GM23338 (cell line): ENCODE data around the gene CFAP57. TPM values are rescaled to one million over a fixed set of nuclear protein-coding genes. Genes with fewer than 3 reads are reported as not detected.

ENCODE experiments used
- ATAC-seq: fragments of 200-7000 bp; cut with Tn5 transposase; 3 replicates; pipeline ENCODE4 v1.9.1; 2020
- DNase-seq: peaks from one replicate; pipeline ENCODE4 v3.0.0-alpha.2; 2015; ENCODE audit warnings: low spot score
- H2AFZ ChIP-seq: fragments of 200-600 bp; sonication (generic); 2 replicates; pipeline ENCODE4 v1.8.0; 2016; ENCODE audit warnings: antibody characterized with exemption, mild to moderate bottlenecking, moderate library complexity
- H3F3A ChIP-seq: fragments of 200-600 bp; sonication (generic); replicated peaks from 2 replicates; pipeline ENCODE4 v1.8.0; 2017; ENCODE audit warnings: antibody characterized with exemption, mixed run types, low read depth
- H3K27ac ChIP-seq: fragments of 200-600 bp; sonication (generic); 2 replicates; pipeline ENCODE4 v1.6.1; 2016; ENCODE audit warnings: low read depth
- H3K27me3 ChIP-seq: fragments of 200-600 bp; sonication (generic); 2 replicates; pipeline ENCODE4 v1.8.0; 2016; ENCODE audit warnings: mild to moderate bottlenecking, mixed run types, moderate library complexity; ENCODE audit not compliant: insufficient read depth
- H3K36me3 ChIP-seq: fragments of 200-600 bp; sonication (generic); 2 replicates; pipeline ENCODE4 v1.8.0; 2016; ENCODE audit warnings: mild to moderate bottlenecking; ENCODE audit not compliant: insufficient read depth
- H3K4me1 ChIP-seq: fragments of 200-600 bp; sonication (generic); 2 replicates; pipeline ENCODE4 v1.8.0; 2016; ENCODE audit warnings: mild to moderate bottlenecking, moderate library complexity; ENCODE audit not compliant: insufficient read depth
- H3K4me2 ChIP-seq: fragments of 200-600 bp; sonication (generic); 2 replicates; pipeline ENCODE4 v1.7.1; 2017; ENCODE audit warnings: mixed run types
- H3K4me3 ChIP-seq: fragments of 200-600 bp; sonication (generic); 2 replicates; pipeline ENCODE4 v1.6.1; 2016; ENCODE audit warnings: mixed run types
- H3K79me2 ChIP-seq: fragments of 200-600 bp; sonication (generic); replicated peaks from 2 replicates; pipeline ENCODE4 v1.8.0; 2017; ENCODE audit warnings: mild to moderate bottlenecking; ENCODE audit not compliant: insufficient read depth
- H3K9me2 ChIP-seq: fragments of 200-600 bp; sonication (generic); 2 replicates; pipeline ENCODE4 v1.8.0; 2017; ENCODE audit not compliant: insufficient read depth
- H4K20me1 ChIP-seq: fragments of 200-600 bp; sonication (generic); replicated peaks from 2 replicates; pipeline ENCODE4 v1.8.0; 2017; ENCODE audit warnings: mild to moderate bottlenecking; ENCODE audit not compliant: insufficient read depth
- H3K27ac Mint-ChIP-seq: 2 replicates; pipeline ENCODE4 v1.8.0; 2020; ENCODE audit warnings: inconsistent platforms, mild to moderate bottlenecking, moderate library complexity, mixed read lengths
- H3K27me3 Mint-ChIP-seq: 3 replicates; pipeline ENCODE4 v1.8.0; 2022; ENCODE audit warnings: low read depth, mild to moderate bottlenecking, moderate library complexity, mixed read lengths, inconsistent platforms; ENCODE audit not compliant: insufficient read depth, poor library complexity
- H3K36me3 Mint-ChIP-seq: 3 replicates; pipeline ENCODE4 v1.8.0; 2021; ENCODE audit warnings: low read depth, mild to moderate bottlenecking, inconsistent platforms, moderate library complexity, mixed read lengths
- H3K4me1 Mint-ChIP-seq: 3 replicates; pipeline ENCODE4 v1.8.0; 2020; ENCODE audit warnings: mild to moderate bottlenecking, inconsistent platforms, mixed read lengths
- H3K4me3 Mint-ChIP-seq: 3 replicates; pipeline ENCODE4 v1.8.0; 2021; ENCODE audit warnings: moderate library complexity, mild to moderate bottlenecking, inconsistent platforms, mixed read lengths
- H3K9me3 Mint-ChIP-seq: 3 replicates; pipeline ENCODE4 v1.8.0; 2020; ENCODE audit warnings: moderate library complexity, mild to moderate bottlenecking, inconsistent platforms, mixed read lengths
- CREB1 ChIP-seq: fragments of 250-450 bp; sonication (Bioruptor Pico); IDR thresholded peaks from 2 replicates; pipeline ENCODE4 v1.5.0; 2020; ENCODE audit warnings: low read depth, mild to moderate bottlenecking, moderate library complexity
- CTCF ChIP-seq, 2 experiments: fragments of 200-600 bp in 1 of 2; sonication (generic) in 1 of 2; conservative IDR thresholded peaks; 2 replicates each; pipeline versions ENCODE4 v1.5.1 to v1.6.1; 2016 to 2017; ENCODE audit warnings: antibody characterized with exemption in 2 of 2, low read depth in 2 of 2, mild to moderate bottlenecking in 2 of 2, moderate library complexity in 1 of 2
- ETS1 ChIP-seq: IDR thresholded peaks from 2 replicates; pipeline ENCODE4 v1.6.1; 2016; ENCODE audit warnings: antibody characterized with exemption
- EZH2 ChIP-seq: fragments of 200-600 bp; sonication (generic); IDR thresholded peaks from one replicate; pipeline ENCODE4 v1.8.0; 2017; ENCODE audit warnings: antibody characterized with exemption, mild to moderate bottlenecking, low read depth; ENCODE audit not compliant: unreplicated experiment
- EZH2phosphoT487 ChIP-seq: fragments of 200-600 bp; sonication (generic); IDR thresholded peaks from one replicate; pipeline ENCODE4 v1.8.1; 2018; ENCODE audit warnings: antibody characterized with exemption; ENCODE audit not compliant: unreplicated experiment
- JUNB ChIP-seq: IDR thresholded peaks from one replicate; pipeline ENCODE4 v1.6.1; 2016; ENCODE audit warnings: antibody characterized with exemption; ENCODE audit not compliant: unreplicated experiment
- NANOG ChIP-seq: IDR thresholded peaks from 2 replicates; pipeline ENCODE4 v1.6.1; 2016; ENCODE audit warnings: antibody characterized with exemption, borderline replicate concordance
- POLR2AphosphoS5 ChIP-seq: IDR thresholded peaks from 2 replicates; pipeline ENCODE4 v1.6.1; 2016; ENCODE audit warnings: antibody characterized with exemption, low read depth
- REST ChIP-seq: IDR thresholded peaks from one replicate; pipeline ENCODE4 v1.6.1; 2018; ENCODE audit warnings: antibody characterized with exemption; ENCODE audit not compliant: unreplicated experiment
- STAT1 ChIP-seq: IDR thresholded peaks from one replicate; pipeline ENCODE4 v1.6.1; 2016; ENCODE audit warnings: antibody characterized with exemption; ENCODE audit not compliant: unreplicated experiment
- polyA plus RNA-seq: library from polyadenylated mRNA; unstranded; fragments of >200 nt; fragmentation: Nextera tagmentation; extraction: Ambion mirVana; gene quantifications from 2 replicates; pipeline ENCODE4 v1.2.1, GENCODE V29; 2016
- total RNA-seq: library from RNA; depleted of rRNA; stranded (reverse); fragments of >200 nt; shearing (Covaris generic); gene quantifications from 2 replicates; pipeline ENCODE4 v1.2.3, GENCODE V29; 2014

CFAP57 gene
- total and polyA plus RNA-seq, 2 experiments from 2014 or later, result 0.37 to 0.38 TPM

- no peaks in the 10 kb centered on the region for H3F3A ChIP-seq
- H3K4me1 Mint-ChIP-seq, result peaks cover 27% of the 10 kb centered on the region
- no peaks in the 10 kb centered on the region for H3K36me3 ChIP-seq
- no peak for ATAC-seq
- H4K20me1 ChIP-seq, result no peaks in the 10 kb centered on the region
- DNase-seq, result no peak
- peaks cover 5% of the 10 kb centered on the region; the same call in 1 of the 3 replicates for H3K36me3 Mint-ChIP-seq
- H2AFZ ChIP-seq, result 0 out of 2 replicates have a peak overlapping the region, but pooled peaks have one; percentile 98
- no peak overlapping the region for H3K27ac Mint-ChIP-seq
- peaks cover 10% of the 10 kb centered on the region for H3K4me1 ChIP-seq
- H3K4me2 ChIP-seq, result no peak overlapping the region
- no peaks in the 10 kb centered on the region for H3K9me3 Mint-ChIP-seq
- no peaks in the 10 kb centered on the region for H3K79me2 ChIP-seq
- peaks cover 13% of the 10 kb centered on the region for H3K27me3 Mint-ChIP-seq
- no peak for TF ChIP-seq EZH2phosphoT487
- no peak for TF ChIP-seq REST
- TF ChIP-seq STAT1, result no peak
- TF ChIP-seq ETS1, result no peak
- TF ChIP-seq JUNB, result no peak
- TF ChIP-seq NANOG, result no peak
- TF ChIP-seq EZH2, result no peak
- TF ChIP-seq CTCF (conservative IDR thresholded peaks at IDR 0.05; ENCODE audit: low read depth in 2 of 2), result no peak
- TF ChIP-seq CREB1 (CRISPR knock-in tag), result no peak
- no peak for TF ChIP-seq POLR2AphosphoS5
- H3K4me3 Mint-ChIP-seq, result peak overlapping the region; percentile 77; the same call in 1 of the 3 replicates
- no peak overlapping the region for H3K4me3 ChIP-seq
- H3K27me3 ChIP-seq, result no peaks in the 10 kb centered on the region
- H3K9me2 ChIP-seq, result no peaks in the 10 kb centered on the region
- no peak overlapping the region for H3K27ac ChIP-seq
Observed at GRCh38 chr1:43286533-43286932, 114.4 kb downstream of the CFAP57 start.
